Measurements from ENCODE around the gene MAT1A.

- TF ChIP-seq CTCF (IDR thresholded peaks at IDR 0.05; ENCODE audit: insufficient read depth, low read length), result no peak
- no peak for TF ChIP-seq REST (IDR thresholded peaks at IDR 0.05; ENCODE audit: insufficient replicate concordance, low read depth)
These were observed 33.9 kb upstream of the MAT1A start for GRCh38 chr10:80323311-80323710.

Measured in HL-60 (cell line).